NCI-H128 (cell line): ENCODE measurements around the gene IGFBP5.
A peak's percentile ranks its signal among the peaks of the same experiment; 100 is the strongest.

Source experiments
- DNase-seq: peaks from one replicate; lab custom pipeline; 2025; ENCODE audit not compliant: unreplicated experiment; lab: John Stamatoyannopoulos, UW

The IGFBP5 gene

DNA sequence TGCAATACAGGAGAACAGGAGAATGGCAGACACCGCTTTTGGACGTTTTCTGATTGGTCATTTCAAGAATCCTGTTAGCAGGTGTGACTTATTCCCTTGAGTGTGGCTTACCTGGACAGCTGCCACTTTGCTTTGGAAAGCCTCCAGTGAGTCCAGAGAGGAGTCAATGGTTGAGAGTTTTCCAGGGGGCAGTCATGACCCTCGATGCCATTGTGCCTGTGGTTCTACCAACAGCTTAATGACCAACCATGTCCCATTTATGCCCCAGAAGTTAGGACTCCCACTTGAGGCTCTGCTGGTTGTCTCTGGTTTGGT lies 49.8 kb downstream of the IGFBP5 start:
- no peak for DNase-seq

DNA sequence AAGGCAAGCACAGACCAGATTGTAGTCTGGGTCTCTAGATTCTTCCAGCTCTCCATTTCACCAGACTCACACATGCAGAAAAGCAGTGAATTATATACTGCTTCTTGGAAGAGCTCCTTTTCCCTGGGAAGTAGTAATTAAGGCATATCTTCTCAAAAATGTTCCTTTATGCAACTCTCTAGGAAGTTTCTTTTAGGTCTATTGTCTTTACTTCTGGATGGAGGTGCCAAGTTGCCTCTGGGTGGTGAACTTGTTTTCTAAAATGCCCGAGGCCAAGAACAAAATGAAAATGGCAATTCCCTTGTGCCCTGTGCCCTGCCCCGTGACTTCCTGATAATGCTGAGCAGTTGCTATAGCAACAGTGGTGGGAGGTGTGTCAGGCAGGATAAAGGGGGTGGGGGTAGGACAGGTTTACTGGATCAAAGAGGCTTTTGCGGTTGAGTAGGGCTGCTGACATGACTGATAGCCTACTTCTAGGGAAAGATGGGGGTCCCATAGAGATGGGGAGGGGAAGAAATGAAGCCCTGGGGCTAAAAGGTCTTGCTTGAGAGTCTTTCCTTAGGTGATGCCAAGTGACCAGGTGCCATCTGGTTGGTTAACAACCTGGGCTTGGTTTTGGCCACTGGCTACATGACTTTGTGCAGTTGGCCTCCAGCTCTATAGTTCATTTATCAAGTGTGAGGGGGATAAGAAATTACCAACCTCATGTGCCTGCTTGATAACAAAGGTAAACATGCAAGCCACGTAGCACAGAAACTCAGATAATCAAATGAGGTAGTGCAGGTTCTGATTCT lies 50.3 kb downstream of the IGFBP5 start:
- no peak for DNase-seq

DNA sequence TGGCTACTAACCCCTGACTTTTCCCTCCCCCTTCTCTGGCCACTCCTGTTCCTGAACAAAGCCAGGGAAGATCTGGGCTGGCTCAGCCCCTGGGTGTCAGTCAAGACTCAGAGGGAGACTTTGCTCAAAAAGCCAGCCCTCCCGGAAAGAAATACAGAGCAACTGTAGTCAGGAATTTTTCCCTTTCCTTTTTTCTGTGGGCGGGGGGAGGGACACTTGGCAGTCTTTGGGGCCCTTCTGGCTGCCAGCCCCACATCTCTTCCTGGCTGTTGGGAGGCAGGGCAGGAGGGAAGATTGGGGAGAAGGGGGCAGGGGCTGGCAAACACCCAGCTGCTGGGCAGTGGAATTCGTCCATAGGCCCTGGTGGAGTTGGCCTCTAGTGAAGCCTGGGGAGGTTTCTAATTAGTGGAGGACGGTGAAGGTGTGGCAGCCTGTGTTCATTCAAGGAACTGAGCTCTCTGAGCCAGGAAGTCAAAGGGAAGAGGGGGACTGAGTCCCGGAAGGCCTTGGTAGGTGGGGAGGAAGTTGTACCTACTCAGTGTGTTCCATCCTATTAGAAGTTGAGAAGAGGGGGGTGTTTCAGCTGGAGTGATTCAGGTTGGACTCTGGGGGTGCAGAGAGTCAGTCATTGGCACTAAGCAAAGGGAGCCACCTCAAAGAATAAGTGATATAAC lies 51.2 kb downstream of the IGFBP5 start:
- DNase-seq: no peak

DNA sequence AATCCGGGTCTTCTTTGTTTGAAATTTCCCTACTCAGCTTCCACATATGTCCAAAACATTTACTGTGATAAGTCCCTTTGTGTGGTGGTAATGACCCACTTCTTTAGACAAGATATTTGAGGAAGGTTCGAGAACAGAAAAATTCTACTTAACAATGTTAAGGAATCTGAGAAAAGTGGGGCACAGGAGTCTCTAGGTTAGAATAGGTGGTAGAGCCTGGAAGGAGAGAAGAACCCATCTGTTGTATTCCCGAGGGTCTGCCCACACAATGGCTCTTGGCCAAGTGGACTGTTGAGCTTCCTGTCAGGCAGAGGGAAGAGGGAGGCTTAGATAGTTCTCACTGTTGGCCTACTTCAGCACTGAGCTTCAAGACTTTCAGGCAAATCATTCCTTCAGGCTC lies 57.9 kb downstream of the IGFBP5 start:
- DNase-seq: no peak

DNA sequence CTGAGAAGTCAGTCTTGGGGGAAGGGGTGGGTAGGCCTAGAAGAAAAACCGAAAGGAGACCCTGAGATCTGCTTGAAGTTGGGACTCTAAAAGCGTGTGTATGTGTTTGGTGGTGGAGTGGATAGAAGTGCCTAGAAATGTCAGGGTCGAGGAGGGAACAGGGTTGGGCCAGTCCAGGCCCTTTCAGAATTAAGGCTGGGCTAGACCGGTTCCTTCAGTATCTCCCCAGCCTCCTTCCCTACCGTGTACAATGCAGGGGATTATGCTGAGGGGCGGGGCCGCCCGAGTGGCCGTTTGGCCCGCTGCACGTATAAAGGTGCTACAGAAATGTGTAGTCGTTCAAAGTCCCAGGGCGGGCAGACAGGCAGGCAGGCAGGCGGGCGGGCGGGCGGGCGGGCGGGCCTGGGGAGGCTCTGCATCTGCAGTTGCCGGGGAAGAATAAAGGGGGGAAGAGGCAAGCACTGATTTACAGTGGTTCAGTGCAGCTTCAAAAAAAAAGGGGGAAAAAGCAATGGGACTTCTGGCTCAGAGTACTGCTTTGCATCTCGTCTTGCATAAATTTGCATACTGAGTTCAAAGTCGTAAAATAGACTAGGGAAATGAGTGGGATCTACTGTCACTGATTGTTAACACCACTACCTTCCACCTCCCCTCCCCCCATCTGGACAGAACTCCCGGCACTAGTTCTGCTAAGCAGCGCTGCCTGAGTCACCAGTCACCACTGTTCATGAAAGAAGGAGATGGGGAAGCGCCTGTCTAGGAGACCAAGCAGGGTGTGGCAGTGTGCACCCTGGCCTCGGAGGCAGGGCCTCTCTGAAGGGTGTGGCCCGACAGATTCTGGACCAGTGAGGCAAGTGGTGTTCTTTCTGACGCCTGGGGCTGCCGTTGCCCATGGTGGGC lies 58.5 kb downstream of the IGFBP5 start:
- DNase-seq: no peak

DNA sequence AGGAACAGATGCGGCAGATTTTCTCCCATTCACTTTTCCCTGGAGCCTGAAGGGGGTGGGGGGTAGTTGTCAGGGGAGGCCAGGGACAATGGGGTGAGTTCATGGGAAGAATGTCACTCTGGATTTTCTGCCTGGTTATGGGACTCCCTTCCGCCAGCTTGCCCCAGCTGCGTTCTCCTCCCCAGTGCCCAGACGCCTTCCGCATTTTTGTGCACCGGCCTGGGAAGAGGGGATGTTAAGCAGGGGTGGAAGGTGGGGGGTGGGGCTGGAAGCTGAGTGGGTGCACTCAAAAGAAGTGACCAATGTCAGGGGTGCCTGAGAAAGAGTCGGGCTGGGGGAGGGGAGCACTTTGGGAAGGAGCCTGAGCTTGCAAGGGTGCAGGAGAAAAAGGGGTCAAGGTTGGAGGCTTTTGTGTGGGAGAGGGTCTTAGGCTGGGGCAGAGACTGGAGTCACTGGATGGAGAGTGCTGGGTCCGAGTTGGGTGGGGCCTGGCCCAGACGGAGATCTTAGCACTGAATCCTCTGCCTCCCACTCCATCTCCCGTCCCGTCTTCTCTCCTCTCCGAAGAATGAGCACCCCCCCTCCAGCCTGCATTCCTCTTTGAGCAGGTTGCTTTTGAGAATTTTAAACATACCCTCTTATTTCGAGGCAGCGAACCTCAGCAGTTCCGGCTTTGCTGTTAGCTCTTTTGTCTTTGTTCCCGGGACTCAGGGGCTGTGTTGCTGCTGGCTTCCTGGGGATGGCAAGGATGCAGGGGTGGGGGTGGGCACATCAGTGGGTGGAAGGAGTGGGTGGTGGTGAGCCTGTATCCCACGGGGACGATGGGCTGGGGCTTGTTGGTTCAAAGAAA lies 59.4 kb downstream of the IGFBP5 start:
- no peak for DNase-seq

DNA sequence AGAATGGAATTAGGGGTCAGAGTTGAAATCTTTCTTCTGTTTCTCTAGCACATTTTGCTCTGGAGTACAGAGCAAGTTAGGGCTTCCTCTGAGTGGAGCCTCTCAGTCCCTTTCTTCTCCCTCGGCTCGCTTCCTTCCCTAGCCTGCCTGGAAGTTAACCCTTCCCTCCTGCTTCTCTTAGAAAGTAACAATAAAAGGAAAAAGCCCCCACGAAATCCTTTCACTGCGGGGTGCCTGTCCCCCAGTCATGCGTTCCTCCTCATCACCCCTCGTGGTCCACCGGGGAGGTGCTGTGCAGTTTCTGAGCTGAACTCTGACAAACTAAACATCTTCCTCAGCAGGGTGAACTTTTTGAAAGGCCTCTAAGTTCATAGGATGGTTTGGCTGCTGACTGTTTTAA lies 60.2 kb downstream of the IGFBP5 start:
- no peak for DNase-seq

DNA sequence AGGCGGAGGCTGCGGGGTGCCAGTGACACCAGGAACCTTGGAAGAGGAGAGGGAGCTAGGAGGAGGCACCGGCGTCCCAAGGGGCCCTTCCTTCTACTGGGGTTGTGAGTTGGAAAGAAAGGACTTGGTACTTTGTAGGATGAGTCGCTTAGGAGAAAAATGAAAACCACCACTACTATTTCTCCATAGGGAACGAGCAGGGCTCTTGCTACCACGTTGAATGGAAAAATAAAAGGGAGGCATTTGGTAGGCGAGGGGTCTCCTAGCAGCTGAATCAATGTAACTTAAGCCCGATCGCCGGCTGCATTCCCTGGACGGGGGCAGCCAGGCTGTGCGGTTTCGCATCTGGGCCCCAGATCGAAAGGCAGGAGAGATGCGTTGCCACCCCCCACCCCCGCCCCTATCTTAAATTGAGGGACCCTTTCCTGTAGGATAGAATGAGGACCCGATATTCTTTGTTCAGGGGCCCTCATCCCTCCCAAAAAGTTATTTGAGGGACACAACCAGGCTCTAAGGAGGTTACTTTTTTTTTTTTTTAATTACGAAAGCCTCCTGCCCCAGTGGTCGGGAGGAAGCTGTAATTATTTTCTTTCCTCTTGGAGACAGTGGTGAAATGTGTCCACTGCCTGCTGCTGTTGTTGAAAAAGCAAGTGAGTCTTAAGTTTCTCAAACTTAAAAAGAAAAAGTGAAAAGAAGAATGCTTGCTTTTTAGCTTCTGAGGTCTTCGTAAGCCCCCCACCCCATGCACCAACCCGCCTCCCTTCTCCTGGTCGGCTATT lies 60.8 kb downstream of the IGFBP5 start:
- no peak for DNase-seq

DNA sequence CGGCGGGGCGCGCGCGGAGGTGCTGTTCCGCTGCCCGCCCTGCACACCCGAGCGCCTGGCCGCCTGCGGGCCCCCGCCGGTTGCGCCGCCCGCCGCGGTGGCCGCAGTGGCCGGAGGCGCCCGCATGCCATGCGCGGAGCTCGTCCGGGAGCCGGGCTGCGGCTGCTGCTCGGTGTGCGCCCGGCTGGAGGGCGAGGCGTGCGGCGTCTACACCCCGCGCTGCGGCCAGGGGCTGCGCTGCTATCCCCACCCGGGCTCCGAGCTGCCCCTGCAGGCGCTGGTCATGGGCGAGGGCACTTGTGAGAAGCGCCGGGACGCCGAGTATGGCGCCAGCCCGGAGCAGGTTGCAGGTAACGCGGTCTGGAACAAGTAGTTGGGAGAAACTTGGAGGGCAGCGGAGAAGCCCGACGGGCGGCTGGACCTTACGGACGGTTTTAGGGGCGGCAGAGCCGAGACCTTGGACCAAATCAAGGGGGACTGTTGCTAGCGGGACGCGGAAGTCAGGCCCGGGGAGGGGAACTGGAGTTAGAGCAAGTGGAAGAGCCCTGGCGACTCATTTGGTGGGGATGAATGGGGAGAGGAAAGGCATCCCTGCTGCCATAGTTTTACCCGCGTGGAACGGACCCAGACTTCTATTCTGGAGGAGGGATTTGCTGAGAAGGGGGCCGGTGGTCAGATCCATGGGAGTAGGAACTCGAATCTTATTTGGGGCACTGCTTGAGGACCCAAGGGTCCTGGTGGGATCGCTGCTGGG lies 61.6 kb downstream of the IGFBP5 start:
- DNase-seq: no peak

DNA sequence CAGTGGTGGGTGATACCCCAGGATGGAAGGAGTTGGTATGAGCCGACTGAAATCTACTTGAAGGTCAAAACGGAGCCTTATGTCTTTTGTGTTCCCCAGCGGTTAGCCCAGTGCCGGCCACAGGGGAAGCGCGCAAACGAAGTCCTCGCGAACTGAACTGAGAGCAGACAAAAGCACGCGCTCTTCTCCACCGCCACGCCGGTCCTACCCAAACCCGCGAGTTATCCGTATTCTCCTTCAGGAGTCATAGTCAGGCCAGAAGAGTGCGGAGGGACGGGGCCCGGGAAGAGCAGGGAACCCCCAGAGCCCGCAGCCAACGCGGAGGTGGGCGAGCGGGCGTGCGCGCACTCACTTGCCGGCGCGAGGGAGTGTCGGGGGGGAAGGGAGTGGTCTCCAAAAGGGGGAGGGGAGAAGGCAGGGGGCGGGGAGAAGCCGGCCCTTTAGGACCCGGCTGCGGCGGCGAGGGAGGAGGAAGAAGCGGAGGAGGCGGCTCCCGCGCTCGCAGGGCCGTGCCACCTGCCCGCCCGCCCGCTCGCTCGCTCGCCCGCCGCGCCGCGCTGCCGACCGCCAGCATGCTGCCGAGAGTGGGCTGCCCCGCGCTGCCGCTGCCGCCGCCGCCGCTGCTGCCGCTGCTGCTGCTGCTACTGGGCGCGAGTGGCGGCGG lies 62.3 kb downstream of the IGFBP5 start, which contains the start of gene IGFBP2:
Gene IGFBP2 (plus strand): TSS at position 469 of the 664 bp plus-strand sequence. CDS start 104 bp downstream, at position 573.
- DNase-seq: peak; percentile 24

DNA sequence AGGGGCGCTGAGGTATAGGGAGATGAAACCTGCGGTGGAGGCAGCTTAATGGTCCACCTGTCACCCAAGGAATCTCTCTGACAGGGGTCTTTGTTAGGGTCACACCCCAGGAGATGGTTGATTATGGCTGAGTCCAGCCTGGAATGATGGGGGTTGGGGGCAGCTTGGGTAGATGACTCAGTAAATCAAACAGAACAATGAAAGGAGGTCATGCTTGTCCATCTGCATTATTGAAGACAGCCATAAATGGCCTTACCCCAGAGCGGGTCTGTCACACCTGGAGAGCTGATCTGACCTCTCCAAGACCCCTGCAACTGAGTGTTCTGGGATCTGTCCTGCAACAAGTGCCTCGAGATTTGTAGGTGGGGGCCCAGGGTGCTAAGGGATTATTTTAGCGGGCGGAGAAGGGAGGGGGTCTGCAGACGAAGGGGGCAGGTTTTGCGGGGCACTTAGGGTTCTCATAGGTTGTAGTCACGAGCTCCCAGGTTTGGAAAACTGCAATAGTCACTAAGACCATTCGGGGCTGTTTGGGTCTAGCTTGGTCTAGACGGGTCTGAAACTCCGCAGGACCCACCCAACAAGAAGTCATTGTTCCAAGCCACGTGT lies 62.9 kb downstream of the IGFBP5 start:
- no peak for DNase-seq

DNA sequence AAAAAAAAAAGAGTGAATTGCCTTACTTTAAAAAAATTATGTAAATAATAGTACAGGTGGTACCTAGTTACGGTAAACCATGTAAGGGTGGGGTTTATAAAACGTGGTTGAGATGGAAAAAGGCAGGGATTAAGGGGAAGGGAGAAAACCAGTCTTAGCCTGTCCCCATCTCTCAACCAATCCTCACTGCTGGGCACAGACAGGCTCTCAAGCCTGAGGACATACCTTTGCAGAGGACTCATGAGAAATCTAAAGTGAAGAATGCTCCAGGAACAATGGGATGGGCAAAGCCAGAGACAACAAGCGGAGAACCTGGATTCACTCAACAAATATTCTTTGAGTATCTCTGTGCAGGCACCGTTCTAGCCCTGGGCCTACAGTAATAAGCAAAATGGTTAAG lies 65.6 kb downstream of the IGFBP5 start:
- no peak for DNase-seq

DNA sequence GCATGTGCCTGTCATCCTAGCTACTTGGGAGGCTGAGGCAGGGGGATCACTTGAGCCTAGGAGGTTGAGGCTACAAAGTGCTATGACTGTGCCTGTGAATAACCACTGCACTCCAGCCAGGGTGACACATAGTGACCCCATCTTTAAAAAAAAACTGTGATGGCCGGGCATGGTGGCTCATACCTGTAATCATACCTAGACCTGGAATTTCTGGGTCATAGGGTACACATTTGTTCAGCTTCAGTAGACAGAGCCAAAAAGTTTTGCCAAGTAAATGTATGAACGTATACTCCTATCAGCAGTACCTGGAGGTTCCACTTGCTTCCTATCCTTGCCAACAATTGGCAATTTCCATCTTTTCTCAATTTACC lies 68.5 kb downstream of the IGFBP5 start:
- no peak for DNase-seq

DNA sequence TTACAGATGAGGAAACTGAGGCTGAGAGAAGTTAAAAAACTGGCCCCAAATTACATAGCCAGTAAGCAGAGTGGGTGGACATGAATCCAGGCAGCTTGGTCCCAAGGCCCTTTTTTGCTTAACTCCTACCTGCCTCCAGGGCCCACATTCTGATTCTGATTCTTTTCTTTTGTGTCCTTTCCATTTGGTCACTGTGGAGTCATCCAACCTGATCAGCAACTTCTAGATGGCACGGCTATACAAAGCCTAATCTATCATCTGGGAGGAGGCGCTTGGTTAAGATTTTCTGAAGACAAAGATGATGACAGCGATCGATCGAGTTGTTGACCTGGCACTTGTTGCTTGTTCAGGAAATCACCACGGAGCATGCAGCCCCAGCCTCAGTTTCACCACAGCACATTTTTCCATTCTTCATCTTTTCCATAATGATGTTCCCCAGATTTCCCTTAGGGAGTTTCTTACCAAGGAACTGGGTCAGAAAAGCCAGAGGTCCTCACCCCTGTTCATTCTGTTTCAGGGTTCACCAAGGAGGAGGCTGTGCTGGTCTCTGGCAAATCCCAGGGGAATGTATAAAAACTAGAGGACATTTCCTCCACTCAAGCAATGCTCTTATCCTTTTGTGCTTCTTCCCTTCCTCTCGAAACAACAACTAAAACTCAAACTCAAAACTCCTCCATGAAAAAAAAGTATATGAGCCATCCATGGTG lies 69.0 kb downstream of the IGFBP5 start:
- DNase-seq: no peak

DNA sequence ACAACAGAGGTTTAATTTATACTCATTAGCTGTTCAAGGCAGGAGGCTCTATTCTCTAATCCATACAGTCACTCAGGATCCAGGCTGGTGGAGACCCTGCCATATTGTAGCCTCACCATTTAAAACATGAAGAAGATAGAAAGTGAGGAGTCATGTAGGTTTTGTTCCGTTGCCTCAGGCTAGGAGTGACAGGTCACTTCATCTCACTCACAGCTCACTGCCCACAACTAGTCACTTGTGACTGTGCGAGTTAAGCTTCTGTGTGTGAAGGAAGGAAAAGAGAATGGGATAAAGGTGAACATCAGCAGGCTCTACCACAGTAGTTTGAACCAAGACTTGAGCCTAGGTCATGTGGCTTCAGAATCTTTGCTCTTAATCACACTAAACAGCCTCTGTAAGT lies 71.1 kb downstream of the IGFBP5 start:
- no peak for DNase-seq

DNA sequence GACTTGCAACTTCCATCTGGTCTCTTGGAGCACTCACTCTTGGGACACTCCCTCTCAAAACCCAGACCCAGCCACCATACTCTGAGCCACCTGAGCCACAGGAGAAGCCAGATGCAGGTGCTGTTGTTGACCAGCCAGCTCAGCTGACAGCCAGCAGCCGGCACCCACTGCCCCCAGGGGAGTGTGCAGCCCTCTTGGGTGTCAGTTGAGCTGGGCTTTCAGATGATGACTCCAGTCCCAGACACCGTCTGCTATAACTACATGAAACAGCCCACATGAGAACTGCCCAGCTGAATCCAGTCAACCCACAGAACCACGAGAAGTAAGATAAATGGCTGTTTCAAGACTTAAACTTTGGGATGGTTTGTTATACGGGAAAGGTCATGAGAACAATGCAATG lies 72.8 kb downstream of the IGFBP5 start:
- no peak for DNase-seq
